Measurements from ENCODE around the gene IL18. TPM values are rescaled to one million over a fixed set of nuclear protein-coding genes. Genes with fewer than 3 reads are reported as not detected.

IL18 gene
- polyA plus RNA-seq, 2 of the 4 experiments (the other 2 are of a cell fraction) = 95.5 to 119 TPM

GRCh38 chr11:112156956-112157766, 6.7 kb downstream of the IL18 start:
- POLR2A ChIA-PET = interaction anchor here (1.0 to 1.3 kb wide), 2 partner anchors 15 to 44 kb away, joined by 3 to 6 read pairs; no protein-coding TSS in a partner anchor
- ATAC-seq = peak; percentile 98 to 100
- Histone ChIP-seq H3K27ac (peak overlapping the region; percentile 86 to 88), H3K9me3 (no peaks in the 10 kb centered on the region), H3K4me3 (peak overlapping the region; percentile 31; the same call in 2 of the 3 replicates), H3K4me1 (peaks cover 62% of the 10 kb centered on the region), H3K4me2 (peak overlapping the region; percentile 86)
- CTCF ChIA-PET = interaction anchor here (1.3 to 1.5 kb wide), 2 partner anchors 19 to 28 kb away, joined by 5 read pairs; partner anchors contain the start of gene BCO2
- WGBS (ENCODE audit: missing lambda C conversion rate) = 2% methylated on average over 4 of the region's 4 CpGs
- peak; percentile 95 for FAIRE-seq
- DNase-seq (ENCODE audit: low read depth in 1 of 2, low spot score in 1 of 2) = peak; percentile 85 to 95
- TF ChIP-seq JUNB (IDR thresholded peaks at IDR 0.05) = peak; percentile 99
- peak; percentile 92 to 94 for TF ChIP-seq CEBPB (IDR thresholded peaks at IDR 0.05)
- no peak for TF ChIP-seq MYC (IDR thresholded peaks at IDR 0.05; ENCODE audit: borderline replicate concordance, low read length)
- no peak for TF ChIP-seq KDM5A (IDR thresholded peaks at IDR 0.05)
- TF ChIP-seq EHF (CRISPR knock-in tag; IDR thresholded peaks at IDR 0.05) = peak; percentile 57; the same call in 1 of the 2 replicates
- TF ChIP-seq SMC3 (IDR thresholded peaks at IDR 0.05) = no peak; the same call in 2 of the 3 replicates
- TF ChIP-seq EHMT2 (IDR thresholded peaks at IDR 0.05; ENCODE audit: low read depth) = no peak
- TF ChIP-seq HOXB5 (CRISPR knock-in tag; IDR thresholded peaks at IDR 0.05) = peak; percentile 71; the same call in 1 of the 2 replicates
- TF ChIP-seq, protein P1, sequence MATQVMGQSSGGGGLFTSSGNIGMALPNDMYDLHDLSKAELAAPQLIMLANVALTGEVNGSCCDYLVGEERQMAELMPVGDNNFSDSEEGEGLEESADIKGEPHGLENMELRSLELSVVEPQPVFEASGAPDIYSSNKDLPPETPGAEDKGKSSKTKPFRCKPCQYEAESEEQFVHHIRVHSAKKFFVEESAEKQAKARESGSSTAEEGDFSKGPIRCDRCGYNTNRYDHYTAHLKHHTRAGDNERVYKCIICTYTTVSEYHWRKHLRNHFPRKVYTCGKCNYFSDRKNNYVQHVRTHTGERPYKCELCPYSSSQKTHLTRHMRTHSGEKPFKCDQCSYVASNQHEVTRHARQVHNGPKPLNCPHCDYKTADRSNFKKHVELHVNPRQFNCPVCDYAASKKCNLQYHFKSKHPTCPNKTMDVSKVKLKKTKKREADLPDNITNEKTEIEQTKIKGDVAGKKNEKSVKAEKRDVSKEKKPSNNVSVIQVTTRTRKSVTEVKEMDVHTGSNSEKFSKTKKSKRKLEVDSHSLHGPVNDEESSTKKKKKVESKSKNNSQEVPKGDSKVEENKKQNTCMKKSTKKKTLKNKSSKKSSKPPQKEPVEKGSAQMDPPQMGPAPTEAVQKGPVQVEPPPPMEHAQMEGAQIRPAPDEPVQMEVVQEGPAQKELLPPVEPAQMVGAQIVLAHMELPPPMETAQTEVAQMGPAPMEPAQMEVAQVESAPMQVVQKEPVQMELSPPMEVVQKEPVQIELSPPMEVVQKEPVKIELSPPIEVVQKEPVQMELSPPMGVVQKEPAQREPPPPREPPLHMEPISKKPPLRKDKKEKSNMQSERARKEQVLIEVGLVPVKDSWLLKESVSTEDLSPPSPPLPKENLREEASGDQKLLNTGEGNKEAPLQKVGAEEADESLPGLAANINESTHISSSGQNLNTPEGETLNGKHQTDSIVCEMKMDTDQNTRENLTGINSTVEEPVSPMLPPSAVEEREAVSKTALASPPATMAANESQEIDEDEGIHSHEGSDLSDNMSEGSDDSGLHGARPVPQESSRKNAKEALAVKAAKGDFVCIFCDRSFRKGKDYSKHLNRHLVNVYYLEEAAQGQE (IDR thresholded peaks at IDR 0.05) = peak; percentile 48; the same call in 1 of the 2 replicates
- no peak for TF ChIP-seq HOXA7 (CRISPR knock-in tag; IDR thresholded peaks at IDR 0.05)
- TF ChIP-seq KDM1A (IDR thresholded peaks at IDR 0.05; ENCODE audit: low read depth) = no peak
- TF ChIP-seq ZFP36 (IDR thresholded peaks at IDR 0.05; ENCODE audit: borderline replicate concordance, partially characterized antibody) = no peak
- no peak for TF ChIP-seq ZSCAN20 (CRISPR knock-in tag; IDR thresholded peaks at IDR 0.05)
- no peak for TF ChIP-seq BHLHE40 (IDR thresholded peaks at IDR 0.05; ENCODE audit: low read depth, low read length)
- no peak for TF ChIP-seq POLR2AphosphoS2 (conservative IDR thresholded peaks at IDR 0.05; ENCODE audit: low read length)
- TF ChIP-seq EP300 (IDR thresholded peaks at IDR 0.05) = peak; percentile 89 to 95
- 0 out of 2 replicates have a peak, but pooled peaks have one; percentile 17 for TF ChIP-seq RFX5 (IDR thresholded peaks at IDR 0.05)
- TF ChIP-seq MAFK (IDR thresholded peaks at IDR 0.05; ENCODE audit: partially characterized antibody) = peak; percentile 99
- no peak for TF ChIP-seq ZC3H11A (IDR thresholded peaks at IDR 0.05)
- no peak for TF ChIP-seq HMGXB4 (CRISPR knock-in tag; IDR thresholded peaks at IDR 0.05; ENCODE audit: borderline replicate concordance)
- peak; percentile 66 for TF ChIP-seq PBX3 (IDR thresholded peaks at IDR 0.05)
- TF ChIP-seq CBX8 (IDR thresholded peaks at IDR 0.05) = no peak
- TF ChIP-seq, protein P2, sequence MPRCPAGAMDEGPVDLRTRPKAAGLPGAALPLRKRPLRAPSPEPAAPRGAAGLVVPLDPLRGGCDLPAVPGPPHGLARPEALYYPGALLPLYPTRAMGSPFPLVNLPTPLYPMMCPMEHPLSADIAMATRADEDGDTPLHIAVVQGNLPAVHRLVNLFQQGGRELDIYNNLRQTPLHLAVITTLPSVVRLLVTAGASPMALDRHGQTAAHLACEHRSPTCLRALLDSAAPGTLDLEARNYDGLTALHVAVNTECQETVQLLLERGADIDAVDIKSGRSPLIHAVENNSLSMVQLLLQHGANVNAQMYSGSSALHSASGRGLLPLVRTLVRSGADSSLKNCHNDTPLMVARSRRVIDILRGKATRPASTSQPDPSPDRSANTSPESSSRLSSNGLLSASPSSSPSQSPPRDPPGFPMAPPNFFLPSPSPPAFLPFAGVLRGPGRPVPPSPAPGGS (IDR thresholded peaks at IDR 0.05) = peak; percentile 90
- no peak for TF ChIP-seq POLR2A (IDR thresholded peaks at IDR 0.05; ENCODE audit: low read length)
- peak; percentile 98 for TF ChIP-seq FOSL2 (IDR thresholded peaks at IDR 0.05)
- peak; percentile 99 for TF ChIP-seq FOSL2 (CRISPR knock-in tag; IDR thresholded peaks at IDR 0.05)
- no peak for TF ChIP-seq USF2 (IDR thresholded peaks at IDR 0.05)
- TF ChIP-seq NPAS2 (CRISPR knock-in tag; IDR thresholded peaks at IDR 0.05; ENCODE audit: borderline replicate concordance) = no peak
- no peak for TF ChIP-seq TP53 (CRISPR knock-in tag; IDR thresholded peaks at IDR 0.05)
- TF ChIP-seq JUN (IDR thresholded peaks at IDR 0.05) = peak; percentile 97 to 98
- TF ChIP-seq, protein P3, sequence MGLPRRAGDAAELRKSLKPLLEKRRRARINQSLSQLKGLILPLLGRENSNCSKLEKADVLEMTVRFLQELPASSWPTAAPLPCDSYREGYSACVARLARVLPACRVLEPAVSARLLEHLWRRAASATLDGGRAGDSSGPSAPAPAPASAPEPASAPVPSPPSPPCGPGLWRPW (IDR thresholded peaks at IDR 0.05) = peak; percentile 77
- TF ChIP-seq HOXB13 (CRISPR knock-in tag; IDR thresholded peaks at IDR 0.05; ENCODE audit: low read depth) = 0 out of 2 replicates have a peak, but pooled peaks have one; percentile 31
- TF ChIP-seq SREBF2 (IDR thresholded peaks at IDR 0.05) = no peak
